Activated T-helper 1 cell treated with anti-CD3 and anti-CD28 coated beads, Interleukin-12 subunit alpha, Interleukin-12 subunit beta, Interleukin-2, Interleukin-4 antibody, amounts not matched to agents 30 ng/mL and 10 ng/mL and 1 ng/mL, durations not matched to agents 14 hours and 24 hours and 36 hours (primary cell): Measurements from ENCODE around the gene TSPAN11. TPM values are rescaled to one million over a fixed set of nuclear protein-coding genes. Genes with fewer than 3 reads are reported as not detected.

Experiments used
- DNase-seq: peaks from one replicate; pipeline ENCODE4 v3.0.0; 2021; ENCODE audit warnings: low spot score
- H3K27ac Mint-ChIP-seq: one replicate; pipeline ENCODE4 v1.8.0; 2021; ENCODE audit warnings: mild to moderate bottlenecking, mixed read lengths
- H3K27me3 Mint-ChIP-seq: one replicate; pipeline ENCODE4 v1.8.0; 2022; ENCODE audit warnings: mild to moderate bottlenecking, moderate library complexity, mixed read lengths; ENCODE audit not compliant: insufficient read depth
- H3K36me3 Mint-ChIP-seq: one replicate; pipeline ENCODE4 v1.8.0; 2021; ENCODE audit warnings: low read depth, mixed read lengths
- H3K4me1 Mint-ChIP-seq: one replicate; pipeline ENCODE4 v1.8.0; 2021; ENCODE audit warnings: low read depth, mixed read lengths
- H3K4me3 Mint-ChIP-seq: one replicate; pipeline ENCODE4 v1.8.0; 2021; ENCODE audit warnings: mild to moderate bottlenecking, moderate library complexity, mixed read lengths
- H3K9me3 Mint-ChIP-seq: one replicate; pipeline ENCODE4 v1.8.0; 2021; ENCODE audit warnings: mixed read lengths
- intact Hi-C: fragments of 100-400 bp; cut with micrococcal nuclease; formaldehyde crosslinking; loops from one replicate; pipeline ENCODE4 v1.15.1; 2024
- total RNA-seq: library from RNA; stranded (reverse); gene quantifications from 2 replicates; pipeline ENCODE4 v1.2.3, GENCODE V29; 2022

The TSPAN11 gene
- total RNA-seq, 1 donor from 2014 or later: not detected

DNA sequence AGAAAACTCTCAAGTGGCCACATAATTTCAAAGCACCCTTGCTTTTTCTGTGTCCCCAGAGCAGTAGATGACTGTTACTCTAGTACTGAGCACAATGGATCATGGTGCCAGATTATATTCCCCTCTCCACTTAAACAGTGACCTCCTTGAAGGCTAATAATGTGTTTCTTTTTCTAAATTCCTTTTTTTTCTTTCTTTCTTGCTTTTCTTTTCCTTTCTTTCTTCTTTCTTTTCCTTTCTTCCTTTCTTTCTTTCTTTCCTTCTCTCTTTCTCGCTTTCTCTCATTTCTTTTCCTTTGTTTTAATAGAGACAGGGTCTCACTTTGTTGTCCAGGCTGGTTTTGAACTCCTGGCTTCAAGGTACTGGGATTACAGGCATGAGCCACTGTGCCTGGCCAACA is 26.2 kb upstream of the TSPAN11 start:
- Mint-ChIP-seq H3K9me3 (no peaks in the 10 kb centered on the region), H3K27ac (no peak overlapping the region), H3K4me3 (no peak overlapping the region), H3K4me1 (no peaks in the 10 kb centered on the region), H3K27me3 (peaks cover 7% of the 10 kb centered on the region), H3K36me3 (no peaks in the 10 kb centered on the region)
- DNase-seq: no peak
- intact Hi-C loops: no loop called here

DNA sequence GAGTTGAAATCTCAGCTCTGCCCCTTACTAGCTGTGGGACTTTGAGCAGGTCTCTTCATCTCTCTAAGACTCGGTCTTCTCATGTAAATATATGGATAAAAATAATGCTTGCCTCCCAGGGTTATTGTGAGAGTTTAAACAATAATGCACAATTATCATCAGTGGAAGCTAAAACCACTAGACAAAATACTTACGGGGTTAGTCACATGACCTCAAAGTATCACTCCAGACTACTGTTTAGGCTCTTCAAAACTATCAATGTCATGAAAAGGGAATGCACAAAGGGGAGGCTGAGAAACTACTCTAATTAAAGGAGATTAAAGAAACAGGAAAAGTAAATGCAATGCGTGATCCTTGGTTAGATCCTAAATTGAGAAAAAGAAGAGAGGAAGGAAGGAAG is 24.5 kb upstream of the TSPAN11 start:
- Mint-ChIP-seq H3K36me3 (no peaks in the 10 kb centered on the region), H3K4me1 (no peaks in the 10 kb centered on the region), H3K27me3 (peaks cover 11% of the 10 kb centered on the region), H3K27ac (no peak overlapping the region), H3K9me3 (no peaks in the 10 kb centered on the region), H3K4me3 (no peak overlapping the region)
- intact Hi-C loops: no loop called here
- DNase-seq: no peak

DNA sequence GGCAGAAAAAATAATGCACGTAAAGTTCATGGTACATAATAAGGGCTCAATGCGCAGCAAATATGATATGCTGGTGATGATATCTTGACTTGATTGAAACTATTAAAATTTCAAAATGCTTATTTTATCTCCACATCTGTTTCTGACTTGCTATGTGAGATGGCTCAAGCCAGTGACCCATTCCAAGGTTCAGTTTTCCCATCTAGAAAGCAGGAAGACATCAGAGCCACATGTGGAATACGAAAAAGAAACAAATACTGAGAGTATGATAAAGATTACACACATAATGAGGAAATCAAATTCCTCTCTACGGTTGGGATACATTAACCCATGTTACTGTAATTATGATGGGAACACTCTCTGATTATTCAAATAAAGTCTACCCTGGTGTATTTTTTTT is 24.0 kb upstream of the TSPAN11 start:
- intact Hi-C loops: no loop called here
- no peak overlapping the region for H3K27ac Mint-ChIP-seq
- H3K4me1 Mint-ChIP-seq: no peaks in the 10 kb centered on the region
- DNase-seq: no peak
- H3K27me3 Mint-ChIP-seq: peaks cover 9% of the 10 kb centered on the region
- no peaks in the 10 kb centered on the region for H3K36me3 Mint-ChIP-seq
- H3K9me3 Mint-ChIP-seq: no peaks in the 10 kb centered on the region
- no peak overlapping the region for H3K4me3 Mint-ChIP-seq

DNA sequence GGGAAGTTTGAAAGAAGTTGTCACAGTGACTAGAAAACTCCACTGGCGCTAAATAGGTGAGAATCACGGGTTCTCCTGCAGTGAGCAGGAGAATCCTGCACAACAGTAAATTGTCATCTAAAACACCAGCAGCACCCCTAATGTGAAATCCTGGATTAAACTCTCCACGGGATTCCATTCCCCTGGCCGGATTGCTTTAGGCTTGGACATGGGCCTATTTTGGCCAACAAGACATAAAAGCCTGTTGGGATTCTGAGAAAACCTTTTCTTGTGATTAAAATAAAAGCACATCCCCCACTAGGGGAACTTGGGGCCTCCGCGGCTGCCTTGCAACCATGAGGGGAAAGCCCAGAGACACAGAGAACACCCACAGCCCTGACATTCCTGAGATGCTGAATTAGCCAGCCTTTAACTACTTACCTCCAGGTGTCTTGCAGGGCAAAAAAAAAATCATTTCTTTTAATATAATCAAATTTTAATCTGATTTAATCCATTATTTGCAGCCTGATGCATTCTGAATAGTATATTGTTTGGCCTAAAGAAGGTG is 21.0 kb upstream of the TSPAN11 start:
- Mint-ChIP-seq H3K36me3 (no peaks in the 10 kb centered on the region), H3K4me1 (no peaks in the 10 kb centered on the region), H3K9me3 (no peaks in the 10 kb centered on the region), H3K4me3 (no peak overlapping the region), H3K27ac (no peak overlapping the region), H3K27me3 (peaks cover 4% of the 10 kb centered on the region)
- intact Hi-C loops: no loop called here
- no peak for DNase-seq

DNA sequence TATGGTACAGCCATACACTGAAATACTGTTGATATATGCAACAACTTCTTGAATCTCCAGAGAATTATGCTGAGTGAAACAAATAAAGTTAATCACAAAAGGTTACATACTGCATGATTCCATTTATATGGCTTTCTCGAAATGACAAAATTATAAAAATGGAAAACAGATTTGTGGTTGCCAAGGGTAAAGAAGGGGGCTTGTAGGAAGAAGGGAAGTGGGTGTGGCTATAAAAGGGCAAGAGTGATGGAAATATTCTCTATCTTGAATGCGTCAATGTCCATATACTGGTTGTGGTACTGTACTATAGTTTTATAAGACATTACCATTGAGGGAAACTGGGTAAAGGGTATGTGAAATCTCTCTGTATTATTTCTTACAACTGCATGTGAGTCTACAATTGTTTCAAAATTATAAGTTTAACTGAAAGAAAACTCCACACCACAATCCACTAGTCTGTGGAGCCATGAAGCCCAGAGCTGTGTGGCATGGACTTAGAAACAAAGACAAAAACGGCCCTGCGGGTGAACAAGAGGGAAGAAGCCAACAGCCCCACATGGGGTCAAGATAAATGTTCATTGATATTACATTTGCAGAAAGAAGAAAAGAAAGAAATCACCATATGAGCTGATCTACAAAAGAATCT is 18.3 kb upstream of the TSPAN11 start:
- no peaks in the 10 kb centered on the region for H3K36me3 Mint-ChIP-seq
- no peak overlapping the region for H3K27ac Mint-ChIP-seq
- intact Hi-C loops: no loop called here
- H3K4me3 Mint-ChIP-seq: no peak overlapping the region
- DNase-seq: no peak
- H3K9me3 Mint-ChIP-seq: no peaks in the 10 kb centered on the region
- H3K4me1 Mint-ChIP-seq: no peaks in the 10 kb centered on the region
- H3K27me3 Mint-ChIP-seq: peaks cover 4% of the 10 kb centered on the region

DNA sequence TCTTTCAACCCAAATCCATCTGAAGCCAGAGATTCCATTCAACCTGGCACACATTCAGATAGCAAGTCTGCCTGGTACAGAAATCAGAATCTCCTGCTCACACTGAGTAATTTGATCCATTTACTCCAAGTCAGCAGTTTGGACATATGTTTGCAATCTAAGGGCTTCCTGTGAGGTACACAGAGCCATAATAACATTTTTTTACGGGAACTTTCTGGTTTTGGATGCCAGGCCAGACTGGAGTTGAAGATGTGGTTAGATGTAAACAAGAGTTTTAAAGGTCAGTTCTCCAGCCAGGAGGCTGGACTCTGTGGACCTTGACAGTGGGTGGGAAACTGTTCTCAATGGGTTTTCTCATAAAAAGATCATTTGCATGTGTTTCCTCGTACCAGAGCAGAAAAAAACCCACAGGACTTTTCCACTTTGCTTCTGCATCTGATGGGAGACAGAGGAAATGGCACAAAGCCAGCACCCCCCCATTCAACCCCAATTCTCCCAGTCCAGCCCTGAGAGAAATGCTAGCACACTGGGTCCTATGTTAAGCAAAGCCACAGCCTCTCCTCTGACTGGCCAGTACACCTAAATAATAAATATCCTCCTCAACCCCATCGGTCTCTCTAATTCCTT is 17.7 kb upstream of the TSPAN11 start:
- Mint-ChIP-seq H3K27ac (no peak overlapping the region), H3K27me3 (peaks cover 4% of the 10 kb centered on the region), H3K4me1 (no peaks in the 10 kb centered on the region), H3K4me3 (no peak overlapping the region), H3K36me3 (no peaks in the 10 kb centered on the region), H3K9me3 (no peaks in the 10 kb centered on the region)
- intact Hi-C loops: no loop called here
- DNase-seq: no peak

DNA sequence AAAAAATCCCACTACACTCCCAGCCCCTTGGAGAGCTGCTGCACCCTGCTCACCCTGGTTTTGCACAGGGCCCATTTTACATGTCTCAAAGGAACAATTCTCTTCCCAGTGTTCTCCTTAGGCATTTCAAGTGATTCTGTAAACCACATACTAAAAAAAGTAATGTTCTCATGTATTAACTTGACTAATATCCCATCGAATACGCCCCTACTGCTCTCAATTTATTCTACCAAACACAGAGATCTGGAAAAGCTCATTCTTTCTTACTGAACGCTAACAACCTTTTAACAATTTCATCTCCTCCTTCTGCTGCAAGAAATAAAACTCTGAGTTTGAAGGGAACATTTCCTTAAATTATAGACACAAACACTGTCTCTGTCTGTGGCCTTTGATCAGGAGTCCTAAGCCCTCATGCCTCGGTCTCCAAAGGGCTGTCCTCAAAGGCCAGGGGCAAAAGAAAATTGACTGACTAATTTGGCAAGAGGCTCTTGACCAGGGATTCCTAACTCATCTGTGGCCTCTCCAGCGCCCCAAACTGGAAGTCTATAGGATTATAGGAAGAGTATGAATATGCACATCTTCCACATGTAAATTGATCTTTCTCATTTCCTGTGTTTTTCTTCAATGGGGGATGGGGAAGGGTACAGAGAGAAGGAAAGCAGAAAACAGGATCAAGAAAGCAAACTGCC is 17.1 kb upstream of the TSPAN11 start:
- Mint-ChIP-seq H3K27me3 (peaks cover 4% of the 10 kb centered on the region), H3K27ac (no peak overlapping the region), H3K4me1 (no peaks in the 10 kb centered on the region), H3K9me3 (no peaks in the 10 kb centered on the region), H3K4me3 (no peak overlapping the region), H3K36me3 (no peaks in the 10 kb centered on the region)
- intact Hi-C loops: no loop called here
- DNase-seq: no peak

DNA sequence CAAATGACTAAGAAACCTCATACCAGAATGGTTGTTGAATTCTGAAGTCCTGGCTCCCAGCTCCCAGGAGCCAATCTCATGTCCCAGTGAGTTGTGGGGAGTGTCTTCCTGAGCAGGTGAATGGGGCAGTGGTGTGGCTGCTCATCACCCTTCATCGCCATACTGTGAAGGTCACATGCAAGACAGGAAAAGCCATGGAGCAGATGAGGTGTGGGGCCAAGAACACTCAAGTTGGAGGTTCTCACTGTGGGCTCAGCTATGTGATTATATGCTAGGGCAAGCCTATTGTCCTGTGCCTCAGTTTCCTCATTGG is 16.6 kb upstream of the TSPAN11 start:
- no peak for DNase-seq
- H3K36me3 Mint-ChIP-seq: no peaks in the 10 kb centered on the region
- no peak overlapping the region for H3K4me3 Mint-ChIP-seq
- no peaks in the 10 kb centered on the region for H3K9me3 Mint-ChIP-seq
- peaks cover 4% of the 10 kb centered on the region for H3K27me3 Mint-ChIP-seq
- intact Hi-C loops: no loop called here
- no peak overlapping the region for H3K27ac Mint-ChIP-seq
- no peaks in the 10 kb centered on the region for H3K4me1 Mint-ChIP-seq

DNA sequence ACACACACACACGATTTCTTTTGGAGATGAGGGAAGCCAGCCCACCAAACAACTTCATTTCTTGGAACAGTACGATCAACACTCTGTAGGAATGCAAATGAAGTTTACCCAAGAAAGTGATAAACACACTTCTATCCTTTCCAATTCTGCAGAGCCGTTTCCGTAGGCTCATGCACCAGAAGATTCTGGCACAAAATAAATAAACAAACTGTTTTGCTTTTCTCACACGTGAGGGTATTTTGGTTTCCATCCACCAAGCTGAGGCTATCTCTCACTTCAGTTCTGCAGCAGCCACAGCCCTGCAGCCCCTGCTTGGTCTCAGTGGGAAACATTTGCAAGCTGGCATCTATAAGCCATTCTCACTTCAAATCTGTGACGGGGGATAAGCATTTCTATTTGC is 15.3 kb upstream of the TSPAN11 start:
- peaks cover 6% of the 10 kb centered on the region for H3K27me3 Mint-ChIP-seq
- DNase-seq: no peak
- intact Hi-C loops: no loop called here
- H3K36me3 Mint-ChIP-seq: no peaks in the 10 kb centered on the region
- no peaks in the 10 kb centered on the region for H3K9me3 Mint-ChIP-seq
- H3K4me1 Mint-ChIP-seq: no peaks in the 10 kb centered on the region
- no peak overlapping the region for H3K4me3 Mint-ChIP-seq
- H3K27ac Mint-ChIP-seq: no peak overlapping the region

DNA sequence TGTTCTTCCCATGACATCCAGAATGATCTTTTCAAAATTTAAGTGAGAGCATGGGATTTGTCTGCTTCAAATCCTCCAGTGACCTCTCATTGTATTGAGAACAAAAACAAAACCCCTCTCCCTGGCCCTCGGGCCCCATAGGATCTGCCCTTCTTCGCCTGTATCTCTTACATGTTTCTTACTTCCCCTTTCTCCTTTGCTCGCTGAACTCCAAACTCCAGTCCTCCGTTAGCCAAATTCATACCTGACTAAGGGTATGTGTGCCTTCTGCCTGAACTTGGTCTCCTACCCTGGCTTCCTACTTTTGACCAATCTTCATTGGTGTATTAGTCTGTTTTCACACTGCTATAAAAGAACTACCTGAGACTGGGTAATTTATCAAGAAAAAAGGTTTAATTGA is 13.2 kb upstream of the TSPAN11 start:
- H3K4me3 Mint-ChIP-seq: no peak overlapping the region
- DNase-seq: no peak
- H3K36me3 Mint-ChIP-seq: no peaks in the 10 kb centered on the region
- H3K27ac Mint-ChIP-seq: no peak overlapping the region
- H3K9me3 Mint-ChIP-seq: no peaks in the 10 kb centered on the region
- peaks cover 4% of the 10 kb centered on the region for H3K27me3 Mint-ChIP-seq
- intact Hi-C loops: no loop called here
- H3K4me1 Mint-ChIP-seq: no peaks in the 10 kb centered on the region

DNA sequence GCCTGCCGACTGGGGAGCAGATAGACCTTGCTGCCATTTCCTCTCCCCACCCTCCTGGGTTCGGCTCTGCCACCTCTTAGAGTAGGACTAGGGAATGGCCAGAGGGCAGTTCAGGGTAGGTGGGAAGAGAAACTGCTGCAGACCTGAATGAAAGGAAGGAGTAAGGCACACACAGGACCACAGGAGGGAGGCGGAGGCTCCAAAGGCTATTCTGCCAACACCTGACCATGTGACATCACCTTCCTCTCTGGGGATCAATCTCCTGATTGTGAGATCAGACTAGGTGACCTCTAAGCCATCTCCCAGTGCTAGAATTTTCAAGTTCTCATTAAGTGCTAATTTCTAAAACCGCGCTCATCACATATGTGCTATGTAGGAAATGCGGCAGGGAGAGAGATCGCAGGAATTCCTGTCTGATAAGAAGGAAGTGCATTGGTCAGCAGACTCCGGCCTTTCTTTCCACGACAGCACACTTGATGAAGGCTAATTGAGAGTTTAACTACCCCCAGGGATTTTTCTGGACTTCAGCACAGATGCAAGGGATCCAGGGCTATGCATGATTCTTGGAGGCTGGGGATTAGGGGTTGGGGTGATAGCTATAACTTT is 11.5 kb upstream of the TSPAN11 start:
- H3K4me1 Mint-ChIP-seq: no peaks in the 10 kb centered on the region
- peaks cover 7% of the 10 kb centered on the region for H3K27me3 Mint-ChIP-seq
- DNase-seq: no peak
- H3K27ac Mint-ChIP-seq: no peak overlapping the region
- H3K4me3 Mint-ChIP-seq: no peak overlapping the region
- no peaks in the 10 kb centered on the region for H3K36me3 Mint-ChIP-seq
- no peaks in the 10 kb centered on the region for H3K9me3 Mint-ChIP-seq
- intact Hi-C loops: no loop called here

DNA sequence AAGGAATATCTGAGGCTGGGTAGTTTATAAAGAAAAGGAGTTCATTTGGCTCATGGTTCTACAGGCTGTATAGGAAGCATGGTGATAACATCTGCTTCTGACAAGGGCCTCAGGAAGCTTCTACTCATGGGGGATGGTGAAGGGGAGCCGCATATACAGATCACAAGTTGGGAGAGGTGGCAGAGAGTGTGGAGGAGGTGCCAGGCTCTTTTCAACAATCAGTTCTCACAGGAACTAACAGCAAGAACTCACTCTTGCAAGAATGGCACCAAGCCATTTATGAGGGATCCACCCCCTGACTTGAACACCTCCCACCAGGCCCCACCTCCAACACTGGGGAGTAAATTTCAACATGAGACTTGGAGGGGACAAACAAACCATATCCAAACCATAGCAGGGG is 3.5 kb upstream of the TSPAN11 start:
- H3K4me1 Mint-ChIP-seq: no peaks in the 10 kb centered on the region
- intact Hi-C loops: no loop called here
- peaks cover 35% of the 10 kb centered on the region for H3K27me3 Mint-ChIP-seq
- no peak overlapping the region for H3K27ac Mint-ChIP-seq
- DNase-seq: no peak
- H3K36me3 Mint-ChIP-seq: no peaks in the 10 kb centered on the region
- no peaks in the 10 kb centered on the region for H3K9me3 Mint-ChIP-seq
- H3K4me3 Mint-ChIP-seq: no peak overlapping the region

DNA sequence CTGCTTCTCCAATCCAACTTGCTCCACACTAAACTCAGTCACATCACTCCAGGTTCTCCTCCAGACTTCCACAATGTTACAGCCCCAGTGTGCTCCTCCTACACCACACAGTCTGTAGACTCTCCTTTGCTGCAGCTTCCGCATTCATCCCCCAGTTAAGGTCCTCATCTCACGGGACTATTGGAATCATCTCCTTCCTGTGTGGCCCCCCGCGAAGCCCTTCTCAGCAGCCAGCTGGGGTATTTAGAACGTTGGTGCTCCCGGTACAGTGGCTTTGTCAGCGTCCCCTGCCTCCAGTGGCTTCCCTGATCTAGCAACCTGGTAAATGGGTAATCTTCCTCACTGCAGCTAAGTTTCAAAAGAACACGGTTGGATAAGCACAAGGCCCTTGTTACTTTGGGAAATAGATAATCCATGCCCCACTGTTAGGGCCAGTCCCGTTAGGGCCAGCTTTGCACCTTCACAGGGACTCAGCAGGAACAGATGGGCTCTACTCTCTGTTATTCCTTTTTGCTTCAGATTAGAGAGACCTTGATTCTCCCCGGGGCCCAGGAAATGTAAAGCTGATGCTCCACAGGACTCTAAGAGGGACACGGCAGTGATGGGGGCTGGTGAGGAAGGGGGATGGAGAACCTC is 823 bp upstream of the TSPAN11 start:
- Mint-ChIP-seq H3K36me3 (no peaks in the 10 kb centered on the region), H3K4me3 (no peak overlapping the region), H3K4me1 (no peaks in the 10 kb centered on the region), H3K27me3 (peaks cover 47% of the 10 kb centered on the region), H3K9me3 (no peaks in the 10 kb centered on the region), H3K27ac (no peak overlapping the region)
- intact Hi-C loops: no loop called here
- no peak for DNase-seq
